Renal cortex interstitium (tissue), 11 donors: Measurements from ENCODE around the gene B4GALNT1. TPM values are rescaled to one million over a fixed set of nuclear protein-coding genes. Genes with fewer than 3 reads are reported as not detected.
A peak's percentile ranks its signal among the peaks of the same experiment; 100 is the strongest.
"Not testable (repeated sequence)": the region's sequence is repeated elsewhere in the genome, so short reads cannot be mapped to it uniquely, and the experiment has no call there.

Experiments used
- DNase-seq, 11 donors: peaks; one replicate each; pipeline ENCODE4 v3.0.0-alpha.2; 2013; ENCODE audit warnings: low read depth in 9 of 11, low spot score in 4 of 11; ENCODE audit errors: extremely low read depth in 1 of 11
- polyA plus RNA-seq, 3 donors: library from polyadenylated mRNA; unstranded; fragments of 120-200 nt; gene quantifications; one replicate each; pipeline ENCODE4 v1.2.1, GENCODE V29; 2013; ENCODE audit not compliant: insufficient read length in 3 of 3

Gene B4GALNT1
- polyA plus RNA-seq, 3 donors, result 0.84 to 1.3 (median 0.97) TPM

GRCh38 chr12:57602544-57602943 lies 30.5 kb downstream of the B4GALNT1 start:
- no peak for DNase-seq

- DNase-seq, result no peak
Measured at GRCh38 chr12:57600395-57600794, 32.6 kb downstream of the B4GALNT1 start.

GRCh38 chr12:57593187-57593586 lies 39.8 kb downstream of the B4GALNT1 start:
- no peak for DNase-seq

- no peak for DNase-seq
Measured at GRCh38 chr12:57592551-57593165, 40.3 kb downstream of the B4GALNT1 start.

GRCh38 chr12:57591782-57592325 lies 41.1 kb downstream of the B4GALNT1 start:
- no peak for DNase-seq

- peak in 8 of 11 donors; percentile 53 to 81 (median 68) for DNase-seq
Measured at GRCh38 chr12:57590864-57591781, 41.9 kb downstream of the B4GALNT1 start, which contains the start of gene PIP4K2C. PIP4K2C (plus strand) TSS chr12:57591192; CDS start chr12:57591290, 98 bp downstream.

- no peak for DNase-seq
Measured at GRCh38 chr12:57590479-57590863, 42.5 kb downstream of the B4GALNT1 start.

GRCh38 chr12:57588951-57589610 lies 43.9 kb downstream of the B4GALNT1 start:
- not testable (repeated sequence) for DNase-seq

GRCh38 chr12:57586832-57587429 lies 46.1 kb downstream of the B4GALNT1 start:
- no peak for DNase-seq

GRCh38 chr12:57586128-57586527 lies 46.9 kb downstream of the B4GALNT1 start:
- DNase-seq, result no peak

- DNase-seq, result no peak
Measured at GRCh38 chr12:57585156-57585555, 47.8 kb downstream of the B4GALNT1 start.

- no peak for DNase-seq
Measured at GRCh38 chr12:57584690-57585089, 48.3 kb downstream of the B4GALNT1 start.

- DNase-seq, result no peak
Measured at GRCh38 chr12:57584050-57584449, 49.0 kb downstream of the B4GALNT1 start.

- DNase-seq, result peak in 10 of 11 donors; percentile 48 to 77 (median 71)
Measured at GRCh38 chr12:57583008-57583831, 49.8 kb downstream of the B4GALNT1 start.

- DNase-seq, result no peak
Measured at GRCh38 chr12:57582440-57582839, 50.6 kb downstream of the B4GALNT1 start.

GRCh38 chr12:57581802-57582201 lies 51.2 kb downstream of the B4GALNT1 start:
- DNase-seq, result no peak

- DNase-seq, result no peak
Measured at GRCh38 chr12:57580466-57580795, 52.6 kb downstream of the B4GALNT1 start.

GRCh38 chr12:57579677-57580465 lies 53.1 kb downstream of the B4GALNT1 start:
- no peak for DNase-seq
